ENCODE results near the gene ZXDC.

GRCh38 chr3:126436826-126437717, 38.6 kb downstream of the ZXDC start:
- TF ChIP-seq, protein P1, sequence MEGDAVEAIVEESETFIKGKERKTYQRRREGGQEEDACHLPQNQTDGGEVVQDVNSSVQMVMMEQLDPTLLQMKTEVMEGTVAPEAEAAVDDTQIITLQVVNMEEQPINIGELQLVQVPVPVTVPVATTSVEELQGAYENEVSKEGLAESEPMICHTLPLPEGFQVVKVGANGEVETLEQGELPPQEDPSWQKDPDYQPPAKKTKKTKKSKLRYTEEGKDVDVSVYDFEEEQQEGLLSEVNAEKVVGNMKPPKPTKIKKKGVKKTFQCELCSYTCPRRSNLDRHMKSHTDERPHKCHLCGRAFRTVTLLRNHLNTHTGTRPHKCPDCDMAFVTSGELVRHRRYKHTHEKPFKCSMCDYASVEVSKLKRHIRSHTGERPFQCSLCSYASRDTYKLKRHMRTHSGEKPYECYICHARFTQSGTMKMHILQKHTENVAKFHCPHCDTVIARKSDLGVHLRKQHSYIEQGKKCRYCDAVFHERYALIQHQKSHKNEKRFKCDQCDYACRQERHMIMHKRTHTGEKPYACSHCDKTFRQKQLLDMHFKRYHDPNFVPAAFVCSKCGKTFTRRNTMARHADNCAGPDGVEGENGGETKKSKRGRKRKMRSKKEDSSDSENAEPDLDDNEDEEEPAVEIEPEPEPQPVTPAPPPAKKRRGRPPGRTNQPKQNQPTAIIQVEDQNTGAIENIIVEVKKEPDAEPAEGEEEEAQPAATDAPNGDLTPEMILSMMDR (IDR thresholded peaks at IDR 0.05): no peak
- TF ChIP-seq POLR2A (IDR thresholded peaks at IDR 0.05): no peak
- no peak for TF ChIP-seq POLR2AphosphoS5 (IDR thresholded peaks at IDR 0.05; ENCODE audit: insufficient read depth in 1 of 2, low read depth in 1 of 2)
